Thymus (tissue), 14 donors: ENCODE measurements around the gene BCLAF1. TPM values are rescaled to one million over a fixed set of nuclear protein-coding genes. Genes with fewer than 3 reads are reported as not detected.
A peak's percentile ranks its signal among the peaks of the same experiment; 100 is the strongest.

ENCODE experiments used
- DNase-seq, 9 donors: peaks; one replicate each; pipeline ENCODE4 v3.0.0-alpha.2; 2013; ENCODE audit warnings: low spot score in 9 of 9, low read depth in 6 of 9, missing footprints in 1 of 9
- H3K27ac ChIP-seq, 2 donors: one replicate each; pipeline ENCODE4 v1.5.1; 2013; ENCODE audit warnings: control low read depth in 1 of 2, low read depth in 1 of 2, low read length in 1 of 2, mild to moderate bottlenecking in 1 of 2, moderate library complexity in 1 of 2
- H3K27me3 ChIP-seq, 2 donors: one replicate each; pipeline ENCODE4 v1.5.1; 2013; ENCODE audit warnings: low read length in 1 of 2; ENCODE audit not compliant: control insufficient read depth in 2 of 2, insufficient read depth in 1 of 2
- H3K36me3 ChIP-seq, 2 donors: one replicate each; pipeline ENCODE4 v1.5.1; 2013; ENCODE audit warnings: low read length in 1 of 2, mild to moderate bottlenecking in 1 of 2, moderate library complexity in 1 of 2; ENCODE audit not compliant: control insufficient read depth in 2 of 2, insufficient read depth in 2 of 2
- H3K4me1 ChIP-seq, 2 donors: one replicate each; pipeline ENCODE4 v1.5.1; 2013; ENCODE audit warnings: low read length in 2 of 2; ENCODE audit not compliant: control insufficient read depth in 2 of 2, insufficient read depth in 2 of 2
- H3K4me3 ChIP-seq, 2 donors: one replicate each; pipeline ENCODE4 v1.5.1; 2013; ENCODE audit warnings: low read length in 2 of 2, control low read depth in 1 of 2, mild to moderate bottlenecking in 1 of 2
- H3K9me3 ChIP-seq, 2 donors: one replicate each; pipeline ENCODE4 v1.5.1; 2013; ENCODE audit warnings: low read length in 1 of 2, mild to moderate bottlenecking in 1 of 2; ENCODE audit not compliant: control insufficient read depth in 2 of 2, insufficient read depth in 1 of 2
- WGBS: extraction: QIAGEN DNeasy Blood & Tissue Kit; methylation state at CpG from one replicate; pipeline ENCODE4 v1.1.7; 2013; 5-methylcytosine and 5-hydroxymethylcytosine counted together
- long read RNA-seq, 10 donors: transcript quantifications; one replicate each; lab custom pipeline, GENCODE V29; 2026
- polyA plus RNA-seq: library from polyadenylated mRNA; stranded (reverse); fragments of 200-250 nt; gene quantifications from one replicate; pipeline ENCODE4 v1.2.3, GENCODE V29; 2013
- total RNA-seq: library from RNA; stranded (reverse); fragments of 120-200 nt; gene quantifications from one replicate; pipeline ENCODE4 v1.2.4, GENCODE V29; 2013
- donor health status: healthy.

The BCLAF1 gene
- 147 TPM for total RNA-seq
- 44.6 TPM for polyA plus RNA-seq
- long read RNA-seq, donor 1, full-length matches to known transcripts = 3 of 10 reads
- long read RNA-seq, donor 1, partial matches to known transcripts = 7 of 10 reads
- long read RNA-seq, donor 1, other reads (novel, unspliced or antisense) = 0 of 10 reads
- long read RNA-seq, donor 2 = 0 reads
- long read RNA-seq, donor 3, full-length matches to known transcripts = 11 of 95 reads
- long read RNA-seq, donor 3, partial matches to known transcripts = 84 of 95 reads
- long read RNA-seq, donor 3, other reads (novel, unspliced or antisense) = 0 of 95 reads
- long read RNA-seq, donor 4, full-length matches to known transcripts = 3 of 33 reads
- long read RNA-seq, donor 4, partial matches to known transcripts = 30 of 33 reads
- long read RNA-seq, donor 4, other reads (novel, unspliced or antisense) = 0 of 33 reads
- long read RNA-seq, donor 5, full-length matches to known transcripts = 16 of 130 reads
- long read RNA-seq, donor 5, partial matches to known transcripts = 114 of 130 reads
- long read RNA-seq, donor 5, other reads (novel, unspliced or antisense) = 0 of 130 reads
- long read RNA-seq, donor 6, full-length matches to known transcripts = 12 of 53 reads
- long read RNA-seq, donor 6, partial matches to known transcripts = 41 of 53 reads
- long read RNA-seq, donor 6, other reads (novel, unspliced or antisense) = 0 of 53 reads
- long read RNA-seq, donor 7, full-length matches to known transcripts = 14 of 91 reads
- long read RNA-seq, donor 7, partial matches to known transcripts = 77 of 91 reads
- long read RNA-seq, donor 7, other reads (novel, unspliced or antisense) = 0 of 91 reads
- long read RNA-seq, donor 8, full-length matches to known transcripts = 2 of 19 reads
- long read RNA-seq, donor 8, partial matches to known transcripts = 17 of 19 reads
- long read RNA-seq, donor 8, other reads (novel, unspliced or antisense) = 0 of 19 reads
- long read RNA-seq, donor 9, full-length matches to known transcripts = 9 of 51 reads
- long read RNA-seq, donor 9, partial matches to known transcripts = 42 of 51 reads
- long read RNA-seq, donor 9, other reads (novel, unspliced or antisense) = 0 of 51 reads
- long read RNA-seq, donor 10, full-length matches to known transcripts = 6 of 48 reads
- long read RNA-seq, donor 10, partial matches to known transcripts = 42 of 48 reads
- long read RNA-seq, donor 10, other reads (novel, unspliced or antisense) = 0 of 48 reads

GRCh38 chr6:136289579-136290409, at the start of gene BCLAF1:
TSS of gene BCLAF1 (minus strand) at chr6:136289846. CDS start at chr6:136279866, 9,980 bp downstream.
- WGBS = under 1% methylated on average over 60 of the region's 60 CpGs
- Histone ChIP-seq H3K4me1 (peaks cover 19 to 30% of the 10 kb centered on the region in 2 donors), H3K27ac (peak within 1 kb of the TSS; percentile 96 to 100), H3K4me3 (peak within 1 kb of the TSS; percentile 73 to 93), H3K9me3 (no peaks in the 10 kb centered on the region), H3K36me3 (peaks cover 0 to 6% of the 10 kb centered on the region in 2 donors), H3K27me3 (no peaks in the 10 kb centered on the region)
- DNase-seq = peak; percentile 99 to 100 (median 99)

- H3K27me3 ChIP-seq = no peaks in the 10 kb centered on the region
- H3K4me3 ChIP-seq = no peak overlapping the region
- WGBS = 95% methylated on average over 4 of the region's 4 CpGs
- no peaks in the 10 kb centered on the region for H3K4me1 ChIP-seq
- H3K36me3 ChIP-seq = no peaks in the 10 kb centered on the region
- no peaks in the 10 kb centered on the region for H3K9me3 ChIP-seq
- no peak overlapping the region for H3K27ac ChIP-seq
- no peak for DNase-seq
Measured at GRCh38 chr6:136338486-136338885, 48.8 kb upstream of the BCLAF1 start.

- no peaks in the 10 kb centered on the region for H3K36me3 ChIP-seq
- no peaks in the 10 kb centered on the region for H3K9me3 ChIP-seq
- H3K27me3 ChIP-seq = no peaks in the 10 kb centered on the region
- H3K4me3 ChIP-seq = no peak overlapping the region
- DNase-seq = no peak
- WGBS = 96% methylated on average over 3 of the region's 3 CpGs
- H3K27ac ChIP-seq = no peak overlapping the region
- no peaks in the 10 kb centered on the region for H3K4me1 ChIP-seq
Measured at GRCh38 chr6:136337606-136338005, 48.0 kb upstream of the BCLAF1 start.

- Histone ChIP-seq H3K27ac (no peak overlapping the region), H3K9me3 (no peaks in the 10 kb centered on the region), H3K36me3 (no peaks in the 10 kb centered on the region), H3K4me1 (no peaks in the 10 kb centered on the region), H3K27me3 (no peaks in the 10 kb centered on the region), H3K4me3 (no peak overlapping the region)
- WGBS = 96% methylated on average over 3 of the region's 3 CpGs
- no peak for DNase-seq
Measured at GRCh38 chr6:136337121-136337520, 47.5 kb upstream of the BCLAF1 start.

GRCh38 chr6:136335736-136336363, 46.2 kb upstream of the BCLAF1 start:
- Histone ChIP-seq H3K4me1 (no peaks in the 10 kb centered on the region), H3K27me3 (no peaks in the 10 kb centered on the region), H3K36me3 (no peaks in the 10 kb centered on the region), H3K9me3 (no peaks in the 10 kb centered on the region), H3K4me3 (no peak overlapping the region), H3K27ac (no peak overlapping the region)
- no peak for DNase-seq
- 93% methylated on average over 12 of the region's 12 CpGs for WGBS

- WGBS = 85% methylated on average over 9 of the region's 9 CpGs
- no peaks in the 10 kb centered on the region for H3K27me3 ChIP-seq
- H3K27ac ChIP-seq = no peak overlapping the region
- no peaks in the 10 kb centered on the region for H3K9me3 ChIP-seq
- no peak overlapping the region for H3K4me3 ChIP-seq
- H3K36me3 ChIP-seq = no peaks in the 10 kb centered on the region
- DNase-seq = peak in 2 of 9 donors; percentile 6 to 10
- no peaks in the 10 kb centered on the region for H3K4me1 ChIP-seq
Measured at GRCh38 chr6:136334853-136335252, 45.2 kb upstream of the BCLAF1 start.

GRCh38 chr6:136334465-136334846, 44.8 kb upstream of the BCLAF1 start:
- no peaks in the 10 kb centered on the region for H3K27me3 ChIP-seq
- H3K4me1 ChIP-seq = no peaks in the 10 kb centered on the region
- H3K27ac ChIP-seq = no peak overlapping the region
- no peak for DNase-seq
- H3K36me3 ChIP-seq = no peaks in the 10 kb centered on the region
- no peak overlapping the region for H3K4me3 ChIP-seq
- 95% methylated on average over 13 of the region's 13 CpGs for WGBS
- no peaks in the 10 kb centered on the region for H3K9me3 ChIP-seq

- no peak for DNase-seq
- WGBS = 96% methylated on average over 11 of the region's 11 CpGs
- H3K4me3 ChIP-seq = no peak overlapping the region
Measured at GRCh38 chr6:136333824-136334464, 44.3 kb upstream of the BCLAF1 start.

More at GRCh38 chr6:136333824-136334464, 44.3 kb upstream of the BCLAF1 start:
- Histone ChIP-seq H3K36me3 (no peaks in the 10 kb centered on the region), H3K27ac (no peak overlapping the region), H3K27me3 (no peaks in the 10 kb centered on the region), H3K4me1 (no peaks in the 10 kb centered on the region), H3K9me3 (no peaks in the 10 kb centered on the region)
